ENCODE results near the gene SPIN1. TPM values are rescaled to one million over a fixed set of nuclear protein-coding genes. Genes with fewer than 3 reads are reported as not detected.

SPIN1 gene
- total RNA-seq, 1 experiment from 2014 or later: 123 TPM

GRCh38 chr9:88437210-88438146, 49.2 kb downstream of the SPIN1 start:
- ChIA-PET POLR2A (no interaction called here), CTCF (no interaction called here)
- Mint-ChIP-seq H3K4me3 (no peak overlapping the region), H3K27ac (peak overlapping the region; percentile 23; the same call in 1 of the 2 replicates), H3K9me3 (peaks cover 4% of the 10 kb centered on the region), H3K27me3 (ENCODE audit: low read depth) (no peaks in the 10 kb centered on the region), H3K4me1 (peaks cover 37% of the 10 kb centered on the region), H3K36me3 (peaks cover 50% of the 10 kb centered on the region)
- TF ChIP-seq ZMAT4 (CRISPR knock-in tag; IDR thresholded peaks at IDR 0.05): no peak
- TF ChIP-seq ZNF121 (CRISPR knock-in tag; IDR thresholded peaks at IDR 0.05): peak; percentile 42; the same call in 1 of the 2 replicates
- DNase-seq (ENCODE audit: low spot score) (no peak), ATAC-seq (no peak)

GRCh38 chr9:88438811-88439210, 50.6 kb downstream of the SPIN1 start:
- Mint-ChIP-seq H3K27ac (peak overlapping the region; percentile 32), H3K9me3 (peaks cover 4% of the 10 kb centered on the region), H3K4me3 (no peak overlapping the region), H3K4me1 (peaks cover 35% of the 10 kb centered on the region), H3K36me3 (peaks cover 41% of the 10 kb centered on the region), H3K27me3 (ENCODE audit: low read depth) (no peaks in the 10 kb centered on the region)
- DNase-seq (ENCODE audit: low spot score): no peak
- ATAC-seq: no peak
- POLR2A ChIA-PET: no interaction called here
- CTCF ChIA-PET: no interaction called here
- TF ChIP-seq ARID4B (CRISPR knock-in tag; IDR thresholded peaks at IDR 0.05; ENCODE audit: borderline replicate concordance) (no peak), ZNF138 (CRISPR knock-in tag; conservative IDR thresholded peaks at IDR 0.05) (no peak), ZNF219 (CRISPR knock-in tag; IDR thresholded peaks at IDR 0.05; ENCODE audit: borderline replicate concordance) (no peak), NR1H2 (CRISPR knock-in tag; IDR thresholded peaks at IDR 0.05) (no peak), ZNF671 (CRISPR knock-in tag; IDR thresholded peaks at IDR 0.05) (no peak), AR (CRISPR knock-in tag; IDR thresholded peaks at IDR 0.05) (no peak), GTF2I (CRISPR knock-in tag; conservative IDR thresholded peaks at IDR 0.05) (no peak), ZNF532 (CRISPR knock-in tag; IDR thresholded peaks at IDR 0.05; ENCODE audit: borderline replicate concordance) (no peak), E2F5 (CRISPR knock-in tag; IDR thresholded peaks at IDR 0.05) (no peak), CTCF (IDR thresholded peaks at IDR 0.05) (no peak), ELF4 (CRISPR knock-in tag; IDR thresholded peaks at IDR 0.05; ENCODE audit: low read depth) (no peak), RORB (CRISPR knock-in tag; IDR thresholded peaks at IDR 0.05) (no peak), USF1 (CRISPR knock-in tag; IDR thresholded peaks at IDR 0.05) (no peak), MAX (CRISPR knock-in tag; IDR thresholded peaks at IDR 0.05) (no peak)

All from WTC11 (cell line).